DOHH2 (cell line): ENCODE data around the gene CNP.

ENCODE experiments used
- H3F3A ChIP-seq: fragments of 200-600 bp; sonication (generic), shearing (Covaris generic); 2 replicates; pipeline ENCODE4 v1.6.0; 2016; ENCODE audit warnings: antibody characterized with exemption, mild to moderate bottlenecking; ENCODE audit not compliant: control insufficient read depth, insufficient read depth
- H3K27ac ChIP-seq: fragments of 200-600 bp; sonication (generic); 2 replicates; pipeline ENCODE4 v1.5.1; 2014; ENCODE audit warnings: low read depth, mild to moderate bottlenecking, low read length, moderate library complexity
- H3K27me3 ChIP-seq: fragments of 200-600 bp; sonication (generic); 2 replicates; pipeline ENCODE4 v1.6.1; 2014; ENCODE audit warnings: mild to moderate bottlenecking, low read length, mixed read lengths; ENCODE audit not compliant: control insufficient read depth
- H3K36me3 ChIP-seq: fragments of 200-600 bp; sonication (generic); 2 replicates; pipeline ENCODE4 v1.6.1; 2014; ENCODE audit warnings: mild to moderate bottlenecking, low read length, moderate library complexity, mixed read lengths; ENCODE audit not compliant: control insufficient read depth
- H3K4me1 ChIP-seq: fragments of 200-600 bp; sonication (generic); 2 replicates; pipeline ENCODE4 v1.6.1; 2014; ENCODE audit warnings: mild to moderate bottlenecking, low read length, mixed read lengths; ENCODE audit not compliant: control insufficient read depth
- H3K4me2 ChIP-seq: fragments of 200-600 bp; sonication (generic); 2 replicates; pipeline ENCODE4 v1.6.0; 2014; ENCODE audit warnings: mild to moderate bottlenecking, low read length, moderate library complexity
- H3K4me3 ChIP-seq: fragments of 200-600 bp; sonication (generic); 2 replicates; pipeline ENCODE4 v1.5.1; 2014; ENCODE audit warnings: mild to moderate bottlenecking, low read length, mixed read lengths
- H3K79me2 ChIP-seq: fragments of 200-600 bp; sonication (generic); 2 replicates; pipeline ENCODE4 v1.6.1; 2014; ENCODE audit warnings: mild to moderate bottlenecking, low read length, mixed read lengths; ENCODE audit not compliant: control insufficient read depth
- H3K9me2 ChIP-seq: fragments of 200-600 bp; sonication (generic); replicated peaks from 2 replicates; pipeline ENCODE4 v1.6.1; 2014; ENCODE audit warnings: mild to moderate bottlenecking, low read length, mixed read lengths; ENCODE audit not compliant: control insufficient read depth
- H3K9me3 ChIP-seq: fragments of 200-600 bp; sonication (generic); 2 replicates; pipeline ENCODE4 v1.6.1; 2014; ENCODE audit warnings: antibody characterized with exemption, low read length, mixed read lengths; ENCODE audit not compliant: control insufficient read depth, insufficient read depth
- H4K20me1 ChIP-seq: fragments of 200-600 bp; sonication (generic); 2 replicates; pipeline ENCODE4 v1.6.0; 2014; ENCODE audit warnings: low read depth, mild to moderate bottlenecking, antibody characterized with exemption, low read length, moderate library complexity; ENCODE audit not compliant: control insufficient read depth, insufficient read depth
- EZH2phosphoT487 ChIP-seq: fragments of 200-600 bp; sonication (generic); IDR thresholded peaks from 2 replicates; pipeline ENCODE4 v1.6.1; 2017; ENCODE audit warnings: borderline replicate concordance, mild to moderate bottlenecking, antibody characterized with exemption, low read length, moderate library complexity, mixed read lengths
- TF ChIP-seq, protein P1 (sequence below): fragments of 200-600 bp; sonication (generic); IDR thresholded peaks from one replicate; pipeline ENCODE4 v1.5.1; 2014; ENCODE audit warnings: antibody characterized with exemption, mild to moderate bottlenecking, low read depth, low read length; ENCODE audit not compliant: poor library complexity, severe bottlenecking

Gene CNP

DNA sequence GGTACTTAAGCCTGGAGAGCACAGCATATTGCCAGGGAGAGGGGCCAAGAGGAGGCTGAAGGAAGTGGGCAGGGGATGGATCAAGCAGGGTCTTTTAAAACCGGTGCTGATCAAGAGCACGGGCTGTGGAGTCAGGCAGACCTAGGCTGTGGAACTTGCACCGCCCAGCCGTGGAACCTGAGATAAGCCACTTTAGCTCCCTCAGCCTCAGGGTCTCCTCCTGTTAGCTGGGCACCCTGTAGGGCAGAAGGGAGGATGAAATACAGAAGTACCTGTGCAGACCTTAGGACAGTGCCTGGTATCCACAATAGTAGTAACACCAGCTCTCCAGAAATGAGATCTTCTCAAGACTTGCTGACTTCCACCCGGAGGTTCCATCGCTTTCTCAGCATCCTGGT lies 26.9 kb upstream of the CNP start:
- TF ChIP-seq EZH2phosphoT487, result no peak
- TF ChIP-seq, protein P1, sequence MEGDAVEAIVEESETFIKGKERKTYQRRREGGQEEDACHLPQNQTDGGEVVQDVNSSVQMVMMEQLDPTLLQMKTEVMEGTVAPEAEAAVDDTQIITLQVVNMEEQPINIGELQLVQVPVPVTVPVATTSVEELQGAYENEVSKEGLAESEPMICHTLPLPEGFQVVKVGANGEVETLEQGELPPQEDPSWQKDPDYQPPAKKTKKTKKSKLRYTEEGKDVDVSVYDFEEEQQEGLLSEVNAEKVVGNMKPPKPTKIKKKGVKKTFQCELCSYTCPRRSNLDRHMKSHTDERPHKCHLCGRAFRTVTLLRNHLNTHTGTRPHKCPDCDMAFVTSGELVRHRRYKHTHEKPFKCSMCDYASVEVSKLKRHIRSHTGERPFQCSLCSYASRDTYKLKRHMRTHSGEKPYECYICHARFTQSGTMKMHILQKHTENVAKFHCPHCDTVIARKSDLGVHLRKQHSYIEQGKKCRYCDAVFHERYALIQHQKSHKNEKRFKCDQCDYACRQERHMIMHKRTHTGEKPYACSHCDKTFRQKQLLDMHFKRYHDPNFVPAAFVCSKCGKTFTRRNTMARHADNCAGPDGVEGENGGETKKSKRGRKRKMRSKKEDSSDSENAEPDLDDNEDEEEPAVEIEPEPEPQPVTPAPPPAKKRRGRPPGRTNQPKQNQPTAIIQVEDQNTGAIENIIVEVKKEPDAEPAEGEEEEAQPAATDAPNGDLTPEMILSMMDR, result no peak
- H4K20me1 ChIP-seq, result no peaks in the 10 kb centered on the region
- no peaks in the 10 kb centered on the region for H3K27me3 ChIP-seq
- no peaks in the 10 kb centered on the region for H3K79me2 ChIP-seq
- H3K4me3 ChIP-seq, result no peak overlapping the region
- no peaks in the 10 kb centered on the region for H3K9me3 ChIP-seq
- no peaks in the 10 kb centered on the region for H3K36me3 ChIP-seq
- H3K9me2 ChIP-seq, result no peaks in the 10 kb centered on the region
- no peaks in the 10 kb centered on the region for H3F3A ChIP-seq
- no peaks in the 10 kb centered on the region for H3K4me1 ChIP-seq
- H3K27ac ChIP-seq, result no peak overlapping the region
- no peak overlapping the region for H3K4me2 ChIP-seq

DNA sequence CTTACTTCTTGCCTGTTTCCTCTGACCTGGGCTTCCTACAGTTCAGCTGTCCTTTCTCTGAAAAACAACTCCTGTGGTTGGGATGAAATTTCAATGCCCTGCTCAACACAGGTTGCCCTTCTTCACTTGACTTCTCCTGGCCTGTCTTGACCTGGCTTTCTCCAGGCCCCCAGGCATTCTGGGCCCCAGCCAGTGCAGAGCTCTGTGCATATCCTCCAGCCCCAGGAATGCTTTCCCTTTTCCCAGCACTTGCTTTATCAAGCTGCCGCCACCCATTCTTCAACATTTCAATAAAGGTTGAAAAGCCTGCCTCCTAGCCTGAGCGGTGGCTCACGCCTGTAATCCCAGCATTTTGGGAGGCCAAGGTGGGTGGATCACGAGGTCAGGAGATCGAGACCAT lies 25.4 kb upstream of the CNP start:
- no peaks in the 10 kb centered on the region for H3K27me3 ChIP-seq
- H3K79me2 ChIP-seq, result no peaks in the 10 kb centered on the region
- no peak overlapping the region for H3K4me2 ChIP-seq
- H3K4me3 ChIP-seq, result no peak overlapping the region
- no peaks in the 10 kb centered on the region for H3K9me3 ChIP-seq
- H3K9me2 ChIP-seq, result no peaks in the 10 kb centered on the region
- no peaks in the 10 kb centered on the region for H4K20me1 ChIP-seq
- H3K4me1 ChIP-seq, result no peaks in the 10 kb centered on the region
- no peak for TF ChIP-seq EZH2phosphoT487
- TF ChIP-seq, protein P1, result no peak
- no peaks in the 10 kb centered on the region for H3K36me3 ChIP-seq
- no peak overlapping the region for H3K27ac ChIP-seq
- H3F3A ChIP-seq, result no peaks in the 10 kb centered on the region

DNA sequence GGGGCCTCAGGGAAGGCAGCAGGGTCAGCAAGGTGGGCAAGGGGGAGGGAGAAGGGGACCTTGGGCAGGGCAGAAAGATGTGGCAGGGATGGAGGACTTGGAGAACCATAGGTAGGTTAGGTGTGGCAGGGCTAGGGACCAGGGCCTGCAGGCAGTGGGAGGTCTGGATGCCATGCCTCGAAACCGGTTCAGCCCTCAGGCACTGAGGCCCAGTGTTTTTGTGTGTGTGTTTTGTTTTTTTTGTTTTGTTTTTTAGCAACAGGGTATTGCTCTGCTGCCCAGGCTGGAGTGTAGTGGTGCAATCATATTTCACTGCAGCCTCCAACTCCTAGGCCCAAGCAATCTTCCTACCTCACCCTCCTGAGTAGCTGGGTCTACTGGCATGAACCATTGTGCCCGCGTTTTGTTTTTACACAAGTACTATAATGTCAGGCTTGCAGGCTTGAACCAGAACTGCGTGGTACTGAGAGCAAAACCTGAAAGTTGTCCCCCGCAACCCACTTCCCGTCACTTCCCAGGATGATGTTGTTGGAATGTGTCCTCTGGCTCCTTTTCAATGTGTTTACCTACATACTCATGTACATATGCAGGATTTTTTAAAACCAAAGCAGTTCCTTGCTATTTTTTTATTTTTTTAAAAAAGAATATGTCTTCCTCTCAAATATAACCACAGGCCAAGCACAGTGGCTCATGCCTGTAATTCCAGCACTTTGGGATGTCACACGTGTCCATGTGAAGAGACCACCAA lies 23.8 kb upstream of the CNP start:
- no peaks in the 10 kb centered on the region for H4K20me1 ChIP-seq
- H3K36me3 ChIP-seq, result no peaks in the 10 kb centered on the region
- no peaks in the 10 kb centered on the region for H3K79me2 ChIP-seq
- no peaks in the 10 kb centered on the region for H3K4me1 ChIP-seq
- H3K4me2 ChIP-seq, result no peak overlapping the region
- TF ChIP-seq, protein P1, result no peak
- TF ChIP-seq EZH2phosphoT487, result no peak
- no peaks in the 10 kb centered on the region for H3F3A ChIP-seq
- no peak overlapping the region for H3K4me3 ChIP-seq
- no peaks in the 10 kb centered on the region for H3K9me2 ChIP-seq
- H3K27ac ChIP-seq, result no peak overlapping the region
- no peaks in the 10 kb centered on the region for H3K27me3 ChIP-seq
- no peaks in the 10 kb centered on the region for H3K9me3 ChIP-seq
